MCF 10A (cell line): ENCODE measurements around the gene CCDC183. TPM values are rescaled to one million over a fixed set of nuclear protein-coding genes. Genes with fewer than 3 reads are reported as not detected.
"Not testable (repeated sequence)": the region's sequence is repeated elsewhere in the genome, so short reads cannot be mapped to it uniquely, and the experiment has no call there.

Experiments used
- BruUV-seq: library from RNA; stranded (reverse); fragments of 400-500 nt; replicated peaks from 2 replicates; lab custom pipeline; 2021; lab: Mats Ljungman, UMichigan
- CTCF ChIA-PET: fragments of 300-600 bp; sonication (Branson Sonifier 250); formaldehyde crosslinking; extraction: SDS; loops from one replicate; lab custom pipeline; 2021; ENCODE audit warnings: antibody characterized with exemption, inconsistent platforms; lab: Yijun Ruan, JAX
- POLR2A ChIA-PET: fragments of 300-600, 350-650 bp; sonication (Branson Sonifier 250); formaldehyde crosslinking; extraction: SDS; loops from one replicate; lab custom pipeline; 2020; ENCODE audit warnings: antibody characterized with exemption, inconsistent platforms; lab: Yijun Ruan, JAX
- DNase-seq: peaks from one replicate; pipeline ENCODE4 v3.0.0-alpha.2; 2018; ENCODE audit not compliant: unreplicated experiment
- H3K27ac Mint-ChIP-seq: one replicate; pipeline ENCODE4 v1.8.0; 2022; ENCODE audit warnings: mild to moderate bottlenecking, low read depth, mixed read lengths; ENCODE audit not compliant: unreplicated experiment
- H3K27me3 Mint-ChIP-seq: one replicate; pipeline ENCODE4 v1.8.0; 2022; ENCODE audit warnings: mixed read lengths; ENCODE audit not compliant: insufficient read depth, unreplicated experiment
- H3K36me3 Mint-ChIP-seq: one replicate; pipeline ENCODE4 v1.8.0; 2022; ENCODE audit warnings: mild to moderate bottlenecking, moderate library complexity, mixed read lengths; ENCODE audit not compliant: insufficient read depth, unreplicated experiment
- H3K4me1 Mint-ChIP-seq: one replicate; pipeline ENCODE4 v1.8.0; 2022; ENCODE audit warnings: mixed read lengths; ENCODE audit not compliant: insufficient read depth, unreplicated experiment
- H3K4me3 Mint-ChIP-seq: one replicate; pipeline ENCODE4 v1.8.0; 2022; ENCODE audit warnings: mild to moderate bottlenecking, moderate library complexity, mixed read lengths; ENCODE audit not compliant: unreplicated experiment
- H3K9me3 Mint-ChIP-seq: one replicate; pipeline ENCODE4 v1.8.0; 2022; ENCODE audit warnings: mixed read lengths; ENCODE audit not compliant: unreplicated experiment
- CTCF ChIP-seq: fragments of 200-600 bp; IDR thresholded peaks from one replicate; pipeline ENCODE4 v1.8.0; 2022; ENCODE audit warnings: antibody characterized with exemption, mild to moderate bottlenecking; ENCODE audit not compliant: unreplicated experiment
- intact Hi-C: fragments of 100-400 bp; cut with micrococcal nuclease; formaldehyde crosslinking; loops from 2 replicates; pipeline ENCODE4 v1.14.1; 2022
- total RNA-seq: library from RNA; stranded (reverse); gene quantifications from 2 replicates; pipeline ENCODE4 v1.2.3, GENCODE V29; 2022

Gene CCDC183
- total RNA-seq, 1 experiment from 2014 or later, result 0.26 TPM

- ChIA-PET POLR2A (interaction anchor here (0.6 to 1.1 kb wide), 2 partner anchors 30 to 431 kb away, joined by 3 read pairs; no protein-coding TSS in a partner anchor), CTCF (interaction anchor here (0.6 to 2.7 kb wide), 2 partner anchors 8 to 15 kb away, joined by 3 to 8 read pairs; no protein-coding TSS in a partner anchor)
- DNase-seq, result no peak
Measured at GRCh38 chr9:136835932-136836904, 40.1 kb downstream of the CCDC183 start.

GRCh38 chr9:136837146-136837855 lies 41.2 kb downstream of the CCDC183 start:
- intact Hi-C loops, result no loop called here
- BruUV-seq, result no TSS peak
- Mint-ChIP-seq H3K4me1 (peaks cover 18% of the 10 kb centered on the region), H3K36me3 (peaks cover 48% of the 10 kb centered on the region), H3K4me3 (no peak overlapping the region), H3K27me3 (no peaks in the 10 kb centered on the region), H3K27ac (no peak overlapping the region), H3K9me3 (no peaks in the 10 kb centered on the region)
- POLR2A ChIA-PET, result interaction anchor here (0.9 kb wide), 1 partner anchor 28 kb away, joined by 4 read pairs; no protein-coding TSS in a partner anchor
- no peak for TF ChIP-seq CTCF
- CTCF ChIA-PET, result no interaction called here
- DNase-seq, result no peak

More at GRCh38 chr9:136835932-136836904, 40.1 kb downstream of the CCDC183 start:
- no TSS peak for BruUV-seq
- Mint-ChIP-seq H3K36me3 (peaks cover 38% of the 10 kb centered on the region), H3K4me1 (peaks cover 17% of the 10 kb centered on the region), H3K4me3 (no peak overlapping the region), H3K27me3 (no peaks in the 10 kb centered on the region), H3K9me3 (no peaks in the 10 kb centered on the region), H3K27ac (no peak overlapping the region)
- TF ChIP-seq CTCF, result no peak
- intact Hi-C loops, result no loop called here

GRCh38 chr9:136837856-136838277 lies 41.7 kb downstream of the CCDC183 start:
- BruUV-seq, H3K27me3 Mint-ChIP-seq, intact Hi-C loops, H3K4me3 Mint-ChIP-seq, H3K27ac Mint-ChIP-seq, H3K9me3 Mint-ChIP-seq, DNase-seq: not testable (repeated sequence)
- Mint-ChIP-seq H3K36me3 (peaks cover 51% of the 10 kb centered on the region), H3K4me1 (peaks cover 18% of the 10 kb centered on the region)
- CTCF ChIA-PET, result interaction anchor here (0.6 to 0.7 kb wide), 2 partner anchors 46 to 245 kb away, joined by 3 read pairs; no protein-coding TSS in a partner anchor
- POLR2A ChIA-PET, result interaction anchor here (0.9 to 1.4 kb wide), 2 partner anchors 29 to 36 kb away, joined by 3 to 4 read pairs; no protein-coding TSS in a partner anchor

GRCh38 chr9:136838314-136839228 lies 42.4 kb downstream of the CCDC183 start:
- no peaks in the 10 kb centered on the region for H3K9me3 Mint-ChIP-seq
- peaks cover 18% of the 10 kb centered on the region for H3K4me1 Mint-ChIP-seq
- ChIA-PET CTCF (interaction anchor here (0.6 to 0.7 kb wide), 2 partner anchors 45 to 244 kb away, joined by 3 read pairs; no protein-coding TSS in a partner anchor), POLR2A (interaction anchor here (0.9 to 1.8 kb wide), 3 partner anchors 10 to 37 kb away, joined by 3 to 5 read pairs (median 4); no protein-coding TSS in a partner anchor)
- H3K27me3 Mint-ChIP-seq, result no peaks in the 10 kb centered on the region
- no peak overlapping the region for H3K4me3 Mint-ChIP-seq
- no peak for TF ChIP-seq CTCF
- no peak for DNase-seq
- no TSS peak for BruUV-seq
- intact Hi-C loops, result no loop called here
- no peak overlapping the region for H3K27ac Mint-ChIP-seq
- H3K36me3 Mint-ChIP-seq, result peaks cover 51% of the 10 kb centered on the region
